Measurements from ENCODE around the gene MYH10. TPM values are rescaled to one million over a fixed set of nuclear protein-coding genes. Genes with fewer than 3 reads are reported as not detected.

MYH10 gene
- total RNA-seq, 1 experiment from 2014 or later = 251 TPM

DNA sequence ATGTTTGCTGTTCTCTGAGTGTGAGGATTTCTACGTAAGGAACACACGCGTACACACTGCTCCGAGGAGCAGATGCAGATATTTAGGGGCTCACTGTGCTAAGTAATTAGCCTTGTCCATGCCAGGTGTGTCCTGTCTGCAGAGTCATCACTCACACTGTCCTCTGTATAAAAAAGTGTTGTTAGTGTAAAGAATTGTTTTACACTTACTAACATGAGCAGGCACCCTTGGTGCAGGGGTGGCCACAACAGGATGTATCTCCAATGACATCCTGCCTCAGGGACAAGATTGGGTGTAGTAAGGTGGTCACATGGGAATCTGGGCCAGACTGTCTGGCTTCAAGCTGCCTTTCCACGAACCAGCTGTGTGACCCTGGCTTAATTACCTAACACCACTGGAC lies 130.9 kb downstream of the MYH10 start:
- H4K5ac ChIP-seq (ENCODE audit: insufficient read length, low read depth, low read length) = no peak overlapping the region
- Mint-ChIP-seq H3K9me3 (no peaks in the 10 kb centered on the region), H3K36me3 (ENCODE audit: insufficient read depth in 1 of 3, low read depth in 3 of 3) (peaks cover 39 to 94% (median 86%) of the 10 kb centered on the region in 3 experiments; a peak in 6 of 7 replicates), H3K4me1 (no peaks in the 10 kb centered on the region), H3K27me3 (ENCODE audit: low read depth) (no peaks in the 10 kb centered on the region), H3K4me3 (no peak overlapping the region), H3K27ac (0 out of 7 replicates have a peak overlapping the region, but pooled peaks of 1 of the 3 experiments have one; percentile 31)
- no peak overlapping the region for H3K56ac ChIP-seq (ENCODE audit: insufficient read length, low read depth, low read length)
- no peaks in the 10 kb centered on the region for H3K9me3 ChIP-seq (ENCODE audit: control insufficient read depth, low read depth, low read length)
- no peak for TF ChIP-seq CTCF (conservative IDR thresholded peaks at IDR 0.05)
- H3K4ac ChIP-seq (ENCODE audit: low read depth, low read length) = no peak overlapping the region
- no peaks in the 10 kb centered on the region for H3K27me3 ChIP-seq (ENCODE audit: insufficient read depth, low read length)
- H2AFZ ChIP-seq (ENCODE audit: low read length) = no peak overlapping the region
- no peaks in the 10 kb centered on the region for H3K79me1 ChIP-seq (ENCODE audit: insufficient read depth, low read depth, low read length, poor library complexity, severe bottlenecking)
- no peak overlapping the region for H4K91ac ChIP-seq (ENCODE audit: insufficient read length, low read depth, low read length)
- H4K20me1 ChIP-seq (ENCODE audit: control insufficient read depth, insufficient read depth, insufficient read length) = no peaks in the 10 kb centered on the region
- no peak overlapping the region for H3K18ac ChIP-seq (ENCODE audit: insufficient read length, low read depth, low read length)
- DNase-seq = no peak
- H3K23me2 ChIP-seq (ENCODE audit: insufficient read length, low read depth, low read length, poor library complexity, severe bottlenecking) = no peaks in the 10 kb centered on the region
- H3K79me2 ChIP-seq (ENCODE audit: insufficient read depth, low read length) = no peaks in the 10 kb centered on the region
- H2AK5ac ChIP-seq (ENCODE audit: insufficient read length, low read length) = no peak overlapping the region
- H2BK12ac ChIP-seq (ENCODE audit: insufficient read length, low read depth, low read length) = no peak overlapping the region
- no peak overlapping the region for H3K14ac ChIP-seq (ENCODE audit: insufficient read depth, low read length)
- no peak overlapping the region for H3K9ac ChIP-seq (ENCODE audit: extremely low read depth, insufficient read length, low read length)
- no peak overlapping the region for H2BK120ac ChIP-seq (ENCODE audit: low read depth, low read length, poor library complexity, severe bottlenecking)
- H3T11ph ChIP-seq (ENCODE audit: low read length) = no peak overlapping the region
- no peak overlapping the region for H2BK5ac ChIP-seq (ENCODE audit: insufficient read length, low read length)
- no CpG with 5 or more reads among the region's 5 CpGs for WGBS (ENCODE audit: extremely low coverage, insufficient read length, low lambda C conversion rate)
- no peak overlapping the region for H3K27ac ChIP-seq (ENCODE audit: insufficient read length, low read depth, low read length)
- H3K23ac ChIP-seq (ENCODE audit: insufficient read length, low read depth, low read length) = no peak overlapping the region
- H2BK15ac ChIP-seq (ENCODE audit: low read depth, low read length) = no peak overlapping the region
- H4K8ac ChIP-seq (replicated peaks; ENCODE audit: insufficient read length, low read depth, low read length) = no peak overlapping the region
- H3K4me1 ChIP-seq (ENCODE audit: insufficient read depth, low read length) = no peaks in the 10 kb centered on the region
- H2BK20ac ChIP-seq (ENCODE audit: low read depth, low read length, poor library complexity, severe bottlenecking) = no peak overlapping the region
- no peak overlapping the region for H3K4me2 ChIP-seq (ENCODE audit: insufficient read depth, insufficient read length, low read length)
